Panc1 (cell line): ENCODE measurements around the gene RAB42.

Source experiments
- POLR2AphosphoS5 ChIP-seq: IDR thresholded peaks from 2 replicates; pipeline ENCODE4 v1.6.1; 2012; ENCODE audit warnings: mild to moderate bottlenecking, low read depth, low read length, moderate library complexity
- SIN3A ChIP-seq: IDR thresholded peaks from 2 replicates; pipeline ENCODE4 v1.6.1; 2012; ENCODE audit warnings: low read depth, mild to moderate bottlenecking, low read length, moderate library complexity, borderline replicate concordance; ENCODE audit not compliant: insufficient read depth
- TCF7L2 ChIP-seq: IDR thresholded peaks from 2 replicates; pipeline ENCODE4 v1.6.1; 2011; ENCODE audit warnings: mild to moderate bottlenecking, low read depth, low read length, inconsistent platforms
- TF ChIP-seq, protein P1 (sequence below), 2 experiments: IDR thresholded peaks; 2 replicates each; pipeline ENCODE4 v1.6.1; 2011 to 2012; ENCODE audit warnings: low read depth in 2 of 2, control low read depth in 1 of 2, low read length in 1 of 2, mild to moderate bottlenecking in 1 of 2, moderate library complexity in 1 of 2; ENCODE audit not compliant: insufficient read depth in 1 of 2
- TF ChIP-seq, protein P2 (sequence below): fragments of 450-650 bp; IDR thresholded peaks from 2 replicates; pipeline ENCODE4 v1.5.1; 2017; ENCODE audit warnings: mild to moderate bottlenecking

DNA sequence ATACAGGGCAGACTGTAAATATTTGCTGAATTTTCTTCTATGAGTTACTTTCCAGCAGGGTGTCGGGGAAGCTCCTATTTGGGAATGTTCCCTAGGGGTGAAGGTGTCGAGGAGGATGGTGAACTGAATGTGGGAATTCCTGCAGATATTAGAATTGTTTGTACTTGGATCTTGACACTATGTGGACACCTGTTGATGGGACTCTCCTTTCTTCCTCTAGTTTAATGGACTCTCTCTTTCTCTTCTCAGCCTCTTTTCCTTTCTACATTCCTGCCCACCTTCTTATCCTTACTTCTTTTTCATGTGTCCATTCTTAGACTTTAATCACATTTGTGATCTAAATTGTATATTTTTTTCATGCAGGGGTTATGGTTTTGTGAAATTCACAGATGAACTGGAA lies 25.1 kb upstream of the RAB42 start:
- TF ChIP-seq, protein P1, sequence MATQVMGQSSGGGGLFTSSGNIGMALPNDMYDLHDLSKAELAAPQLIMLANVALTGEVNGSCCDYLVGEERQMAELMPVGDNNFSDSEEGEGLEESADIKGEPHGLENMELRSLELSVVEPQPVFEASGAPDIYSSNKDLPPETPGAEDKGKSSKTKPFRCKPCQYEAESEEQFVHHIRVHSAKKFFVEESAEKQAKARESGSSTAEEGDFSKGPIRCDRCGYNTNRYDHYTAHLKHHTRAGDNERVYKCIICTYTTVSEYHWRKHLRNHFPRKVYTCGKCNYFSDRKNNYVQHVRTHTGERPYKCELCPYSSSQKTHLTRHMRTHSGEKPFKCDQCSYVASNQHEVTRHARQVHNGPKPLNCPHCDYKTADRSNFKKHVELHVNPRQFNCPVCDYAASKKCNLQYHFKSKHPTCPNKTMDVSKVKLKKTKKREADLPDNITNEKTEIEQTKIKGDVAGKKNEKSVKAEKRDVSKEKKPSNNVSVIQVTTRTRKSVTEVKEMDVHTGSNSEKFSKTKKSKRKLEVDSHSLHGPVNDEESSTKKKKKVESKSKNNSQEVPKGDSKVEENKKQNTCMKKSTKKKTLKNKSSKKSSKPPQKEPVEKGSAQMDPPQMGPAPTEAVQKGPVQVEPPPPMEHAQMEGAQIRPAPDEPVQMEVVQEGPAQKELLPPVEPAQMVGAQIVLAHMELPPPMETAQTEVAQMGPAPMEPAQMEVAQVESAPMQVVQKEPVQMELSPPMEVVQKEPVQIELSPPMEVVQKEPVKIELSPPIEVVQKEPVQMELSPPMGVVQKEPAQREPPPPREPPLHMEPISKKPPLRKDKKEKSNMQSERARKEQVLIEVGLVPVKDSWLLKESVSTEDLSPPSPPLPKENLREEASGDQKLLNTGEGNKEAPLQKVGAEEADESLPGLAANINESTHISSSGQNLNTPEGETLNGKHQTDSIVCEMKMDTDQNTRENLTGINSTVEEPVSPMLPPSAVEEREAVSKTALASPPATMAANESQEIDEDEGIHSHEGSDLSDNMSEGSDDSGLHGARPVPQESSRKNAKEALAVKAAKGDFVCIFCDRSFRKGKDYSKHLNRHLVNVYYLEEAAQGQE (IDR thresholded peaks at IDR 0.05; ENCODE audit: insufficient read depth in 1 of 2, low read depth in 2 of 2, low read length in 1 of 2), result no peak
- TF ChIP-seq, protein P2, sequence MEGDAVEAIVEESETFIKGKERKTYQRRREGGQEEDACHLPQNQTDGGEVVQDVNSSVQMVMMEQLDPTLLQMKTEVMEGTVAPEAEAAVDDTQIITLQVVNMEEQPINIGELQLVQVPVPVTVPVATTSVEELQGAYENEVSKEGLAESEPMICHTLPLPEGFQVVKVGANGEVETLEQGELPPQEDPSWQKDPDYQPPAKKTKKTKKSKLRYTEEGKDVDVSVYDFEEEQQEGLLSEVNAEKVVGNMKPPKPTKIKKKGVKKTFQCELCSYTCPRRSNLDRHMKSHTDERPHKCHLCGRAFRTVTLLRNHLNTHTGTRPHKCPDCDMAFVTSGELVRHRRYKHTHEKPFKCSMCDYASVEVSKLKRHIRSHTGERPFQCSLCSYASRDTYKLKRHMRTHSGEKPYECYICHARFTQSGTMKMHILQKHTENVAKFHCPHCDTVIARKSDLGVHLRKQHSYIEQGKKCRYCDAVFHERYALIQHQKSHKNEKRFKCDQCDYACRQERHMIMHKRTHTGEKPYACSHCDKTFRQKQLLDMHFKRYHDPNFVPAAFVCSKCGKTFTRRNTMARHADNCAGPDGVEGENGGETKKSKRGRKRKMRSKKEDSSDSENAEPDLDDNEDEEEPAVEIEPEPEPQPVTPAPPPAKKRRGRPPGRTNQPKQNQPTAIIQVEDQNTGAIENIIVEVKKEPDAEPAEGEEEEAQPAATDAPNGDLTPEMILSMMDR, result no peak
- TF ChIP-seq POLR2AphosphoS5, result no peak
- no peak for TF ChIP-seq SIN3A
- TF ChIP-seq TCF7L2, result no peak
